Ishikawa (cell line): Measurements from ENCODE around the gene RPL6.

Experiments
- CEBPB ChIP-seq: IDR thresholded peaks from 2 replicates; pipeline ENCODE4 v1.6.1; 2012
- CREB1 ChIP-seq: IDR thresholded peaks from 2 replicates; pipeline ENCODE4 v1.6.1; 2012; ENCODE audit warnings: low read depth
- EGR1 ChIP-seq: IDR thresholded peaks from 2 replicates; pipeline ENCODE4 v1.6.1; 2012
- EP300 ChIP-seq: IDR thresholded peaks from 2 replicates; pipeline ENCODE4 v1.6.1; 2012; ENCODE audit warnings: borderline replicate concordance
- FOXM1 ChIP-seq: IDR thresholded peaks from 2 replicates; pipeline ENCODE4 v1.6.1; 2012; ENCODE audit warnings: low read depth, borderline replicate concordance
- MAX ChIP-seq: IDR thresholded peaks from 2 replicates; pipeline ENCODE4 v1.6.1; 2012
- NFIC ChIP-seq: IDR thresholded peaks from 2 replicates; pipeline ENCODE4 v1.6.1; 2012
- REST ChIP-seq: IDR thresholded peaks from 2 replicates; pipeline ENCODE4 v1.6.1; 2012; ENCODE audit warnings: low read depth, mild to moderate bottlenecking
- TAF1 ChIP-seq: IDR thresholded peaks from 2 replicates; pipeline ENCODE4 v1.6.1; 2012; ENCODE audit warnings: low read depth, mild to moderate bottlenecking

- no peak for TF ChIP-seq NFIC
- TF ChIP-seq EGR1: no peak
- no peak for TF ChIP-seq EP300
- no peak for TF ChIP-seq CREB1
- no peak for TF ChIP-seq REST
- no peak for TF ChIP-seq CEBPB
- TF ChIP-seq TAF1: no peak
- TF ChIP-seq MAX: no peak
- no peak for TF ChIP-seq FOXM1
Measured at GRCh38 chr12:112430929-112431328, 21.5 kb upstream of the RPL6 start.
